Measurements from ENCODE around the gene SLC29A1.

DNA sequence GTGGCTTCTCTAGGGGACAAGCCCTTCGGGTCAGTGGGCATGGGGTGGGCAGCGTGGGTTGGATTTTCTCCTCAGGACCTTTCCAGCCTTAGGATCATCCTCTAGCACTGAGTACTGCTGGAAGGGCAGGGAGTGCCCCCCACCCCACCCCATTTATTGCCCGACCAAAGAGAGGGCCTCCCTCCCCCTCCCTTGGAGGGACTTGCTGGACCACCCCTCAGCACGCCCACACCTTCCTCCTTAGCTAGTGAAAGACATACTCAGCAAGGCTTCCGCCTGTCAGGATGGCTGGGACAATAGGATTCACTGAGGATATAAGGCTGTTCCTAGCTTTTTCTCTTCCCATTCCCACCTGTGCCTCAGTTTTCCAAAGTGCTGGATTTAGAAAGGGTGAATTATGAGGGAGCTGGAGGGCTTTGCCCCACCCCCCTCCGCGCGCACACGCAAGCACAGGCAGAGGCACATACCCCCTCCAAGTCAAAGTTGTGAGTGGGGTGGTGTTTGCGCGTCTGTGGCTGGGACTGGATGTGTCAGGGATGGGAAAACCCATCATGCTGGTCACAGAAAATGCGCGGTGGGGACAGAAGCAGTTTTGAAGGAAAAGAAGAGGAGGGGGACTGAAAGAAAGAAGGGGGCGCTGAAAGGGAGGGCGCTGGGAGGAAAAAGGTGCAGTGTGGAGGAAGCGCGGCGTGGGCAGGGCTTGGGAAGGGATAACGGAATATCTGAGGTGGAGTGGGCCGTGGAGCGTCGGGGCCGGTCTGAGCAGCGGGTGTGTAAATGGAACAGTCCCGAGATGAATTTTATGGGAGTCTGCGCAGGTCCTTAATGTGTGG, 693 bp upstream of the SLC29A1 start:
- TF ChIP-seq, protein P1, sequence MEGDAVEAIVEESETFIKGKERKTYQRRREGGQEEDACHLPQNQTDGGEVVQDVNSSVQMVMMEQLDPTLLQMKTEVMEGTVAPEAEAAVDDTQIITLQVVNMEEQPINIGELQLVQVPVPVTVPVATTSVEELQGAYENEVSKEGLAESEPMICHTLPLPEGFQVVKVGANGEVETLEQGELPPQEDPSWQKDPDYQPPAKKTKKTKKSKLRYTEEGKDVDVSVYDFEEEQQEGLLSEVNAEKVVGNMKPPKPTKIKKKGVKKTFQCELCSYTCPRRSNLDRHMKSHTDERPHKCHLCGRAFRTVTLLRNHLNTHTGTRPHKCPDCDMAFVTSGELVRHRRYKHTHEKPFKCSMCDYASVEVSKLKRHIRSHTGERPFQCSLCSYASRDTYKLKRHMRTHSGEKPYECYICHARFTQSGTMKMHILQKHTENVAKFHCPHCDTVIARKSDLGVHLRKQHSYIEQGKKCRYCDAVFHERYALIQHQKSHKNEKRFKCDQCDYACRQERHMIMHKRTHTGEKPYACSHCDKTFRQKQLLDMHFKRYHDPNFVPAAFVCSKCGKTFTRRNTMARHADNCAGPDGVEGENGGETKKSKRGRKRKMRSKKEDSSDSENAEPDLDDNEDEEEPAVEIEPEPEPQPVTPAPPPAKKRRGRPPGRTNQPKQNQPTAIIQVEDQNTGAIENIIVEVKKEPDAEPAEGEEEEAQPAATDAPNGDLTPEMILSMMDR (IDR thresholded peaks at IDR 0.05; ENCODE audit: borderline replicate concordance, extremely low read depth, low read length, poor library complexity, severe bottlenecking) = no peak
- TF ChIP-seq EZH2 (IDR thresholded peaks at IDR 0.05; ENCODE audit: borderline replicate concordance, low read depth, low read length, severe bottlenecking) = no peak

Measured in DND-41 (cell line).